Raji (cell line): ENCODE measurements around the gene RAB4A.

Experiments used
- POLR2A ChIP-seq: IDR thresholded peaks from 2 replicates; pipeline ENCODE4 v1.6.1; 2011; ENCODE audit warnings: low read depth, low read length, control low read depth; ENCODE audit not compliant: insufficient read depth

Gene RAB4A

DNA sequence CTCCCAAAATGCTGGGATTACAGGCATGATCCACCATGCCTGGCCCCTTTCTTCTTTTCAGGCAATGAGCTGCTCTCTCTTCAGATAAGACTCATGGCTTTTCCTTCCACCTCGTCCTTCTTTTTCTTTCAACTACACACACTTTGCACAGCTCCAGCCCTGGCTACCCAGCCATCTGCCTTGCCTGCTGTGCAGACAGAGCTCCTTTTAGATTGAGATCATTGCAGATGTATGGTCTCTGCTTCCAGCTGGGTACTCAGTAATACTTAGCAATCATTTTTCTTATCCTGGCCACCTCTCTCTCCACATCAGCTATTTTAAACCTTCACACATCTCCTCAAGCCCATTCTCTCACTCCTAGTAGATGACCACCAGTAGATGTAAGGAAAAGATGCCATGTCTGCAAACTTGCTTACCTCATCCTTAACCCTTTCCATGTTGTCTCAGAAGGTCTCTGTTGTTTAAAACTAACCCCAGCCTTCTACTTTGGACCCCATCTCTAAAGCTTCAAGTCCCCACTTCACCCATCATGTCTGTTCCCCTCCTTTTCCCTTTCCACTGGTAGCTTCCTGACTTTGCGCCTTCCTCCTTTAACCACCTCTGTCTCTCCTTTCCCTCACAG is 7.3 kb downstream of the RAB4A start:
- TF ChIP-seq POLR2A = no peak

DNA sequence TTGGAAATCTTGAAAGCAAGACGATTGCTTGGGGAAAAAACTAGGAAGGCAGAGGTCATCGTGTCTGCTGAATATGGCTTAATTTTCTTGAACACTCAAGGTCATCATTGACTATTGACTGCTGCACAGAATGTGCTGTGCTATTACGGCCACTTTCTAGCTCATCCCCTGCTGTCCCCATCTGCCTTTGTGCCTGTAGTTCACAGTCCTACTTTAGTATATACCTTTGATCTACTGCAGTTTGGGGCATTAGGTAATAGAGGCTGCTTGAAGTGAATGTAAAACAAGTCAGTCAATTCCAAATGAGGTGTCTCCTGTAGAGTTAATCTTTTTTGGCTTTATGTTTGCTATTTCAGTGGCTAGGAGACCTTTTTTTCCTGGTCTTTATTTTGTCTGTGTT is 8.3 kb downstream of the RAB4A start:
- no peak for TF ChIP-seq POLR2A

DNA sequence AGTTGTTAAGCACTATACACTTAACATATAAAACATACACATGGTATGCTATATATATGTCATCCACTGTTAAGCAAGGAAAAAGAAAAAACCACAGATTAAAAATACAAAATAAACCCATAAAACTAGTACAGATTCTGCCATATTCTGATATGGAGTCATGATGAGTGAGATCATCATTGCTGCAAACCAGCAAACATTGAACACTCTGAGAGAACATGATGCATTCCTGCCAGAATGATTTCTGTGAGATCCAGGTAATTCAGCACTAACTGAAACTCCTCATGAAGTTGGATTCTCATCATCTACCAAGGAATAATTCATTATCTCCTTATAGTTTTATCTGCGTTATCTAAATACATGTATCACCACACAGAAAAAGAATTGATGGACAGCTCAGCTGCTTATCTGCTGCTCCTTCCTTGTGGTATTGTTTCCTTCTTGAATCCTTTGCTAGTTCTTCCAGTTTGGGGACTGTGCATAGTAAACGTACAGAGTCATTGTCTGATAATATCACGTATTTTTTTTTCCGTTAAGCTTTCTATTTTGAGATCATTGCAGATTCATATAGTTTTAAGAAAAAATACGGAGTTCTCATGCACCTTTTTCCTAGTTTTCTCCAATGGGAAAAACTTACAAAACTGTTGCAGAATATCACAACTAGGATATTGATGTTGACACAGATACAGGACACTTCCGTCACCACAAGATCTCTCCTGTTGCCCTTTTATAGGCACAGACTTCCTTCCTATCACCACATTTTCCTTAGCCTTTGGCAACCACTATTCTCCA is 9.3 kb downstream of the RAB4A start:
- TF ChIP-seq POLR2A = no peak

DNA sequence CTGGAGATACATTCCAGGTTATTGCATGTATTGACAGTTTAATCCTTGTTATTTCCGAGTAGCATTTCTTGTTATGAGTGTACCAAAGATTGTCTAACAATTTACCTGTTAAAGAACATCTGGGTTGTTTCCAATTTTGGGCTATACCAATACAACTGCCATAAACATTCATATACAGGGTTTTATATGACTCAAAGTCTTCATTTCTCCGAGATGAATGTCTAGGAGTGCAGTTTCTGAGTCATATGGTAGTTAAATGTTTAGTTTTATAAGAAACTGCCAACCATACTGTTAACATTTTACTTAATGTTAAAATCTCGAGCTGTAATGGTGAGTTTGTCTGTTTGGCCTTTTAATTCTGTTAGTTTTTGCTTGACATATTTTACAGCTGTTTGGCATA is 10.0 kb downstream of the RAB4A start:
- TF ChIP-seq POLR2A = no peak

DNA sequence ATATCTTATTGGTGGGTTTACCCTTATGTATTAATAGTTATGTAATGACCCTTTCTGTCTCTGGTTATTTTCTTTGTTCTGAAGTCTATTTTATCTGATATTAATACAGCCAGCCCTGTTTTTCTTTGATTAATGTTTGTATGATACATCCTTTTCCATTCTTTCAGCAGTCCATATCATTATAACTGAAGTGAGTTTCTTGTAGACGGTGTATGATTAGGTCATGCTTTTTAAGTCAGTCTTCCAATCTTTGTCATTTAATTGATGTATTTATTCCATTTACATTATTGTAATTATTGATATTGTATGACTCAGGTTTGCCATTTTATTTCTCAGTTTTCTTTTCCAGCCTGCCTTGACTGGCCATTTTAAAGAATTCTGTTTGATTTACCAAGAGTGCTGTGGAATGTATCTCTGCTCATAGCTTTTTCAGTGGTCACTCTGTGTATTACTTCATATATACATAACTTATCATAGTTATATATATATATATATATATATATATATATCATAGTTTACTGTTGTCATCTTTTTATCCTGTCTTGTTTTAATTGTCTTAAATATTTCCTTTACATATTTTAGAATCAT is 10.5 kb downstream of the RAB4A start:
- no peak for TF ChIP-seq POLR2A

DNA sequence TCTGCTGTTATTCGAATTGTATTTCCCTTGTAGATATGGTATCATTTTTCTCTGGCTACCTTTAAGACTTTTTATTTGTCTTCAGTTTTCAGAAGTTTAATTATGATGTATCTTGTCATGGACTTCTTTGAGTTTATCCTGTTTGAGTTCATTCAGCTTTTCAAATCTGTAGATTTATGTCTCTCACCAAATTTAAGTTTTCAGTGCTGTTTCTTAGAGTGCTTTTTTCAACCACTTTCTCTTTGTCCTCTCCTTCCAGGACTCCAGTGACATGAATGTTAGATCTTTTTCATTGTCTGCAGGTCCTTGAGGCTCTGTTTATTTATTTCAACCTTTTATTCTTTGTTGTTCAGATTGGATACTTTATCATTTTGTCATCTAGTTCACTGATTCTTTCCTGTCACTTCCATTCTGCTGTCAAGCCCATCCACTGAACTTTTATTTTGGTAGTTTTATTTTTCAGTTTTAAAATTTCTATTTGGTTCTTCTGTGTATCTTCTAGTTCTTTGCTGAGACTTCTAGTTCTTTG is 11.4 kb downstream of the RAB4A start:
- TF ChIP-seq POLR2A = no peak

DNA sequence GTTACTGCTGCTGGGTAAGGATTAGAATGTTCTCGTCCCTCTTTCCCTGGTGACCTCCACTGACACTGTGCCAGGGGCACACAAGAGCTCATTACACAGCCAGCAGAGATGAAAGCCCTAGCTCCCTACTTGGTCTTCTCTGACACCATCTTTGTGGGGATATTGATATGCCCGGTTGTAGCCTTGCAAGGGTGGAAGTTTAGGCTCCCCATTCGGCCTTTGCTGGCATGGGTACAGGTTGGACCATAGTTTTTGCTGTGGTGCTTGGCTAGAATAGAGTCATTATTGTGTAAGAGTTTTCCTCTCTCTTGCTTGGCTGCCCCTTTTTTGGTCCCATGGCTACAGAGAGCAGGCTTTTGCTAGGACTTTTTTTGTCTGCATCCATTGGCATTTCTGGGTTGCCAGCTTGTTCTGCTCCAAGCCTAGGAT is 12.3 kb downstream of the RAB4A start:
- no peak for TF ChIP-seq POLR2A

DNA sequence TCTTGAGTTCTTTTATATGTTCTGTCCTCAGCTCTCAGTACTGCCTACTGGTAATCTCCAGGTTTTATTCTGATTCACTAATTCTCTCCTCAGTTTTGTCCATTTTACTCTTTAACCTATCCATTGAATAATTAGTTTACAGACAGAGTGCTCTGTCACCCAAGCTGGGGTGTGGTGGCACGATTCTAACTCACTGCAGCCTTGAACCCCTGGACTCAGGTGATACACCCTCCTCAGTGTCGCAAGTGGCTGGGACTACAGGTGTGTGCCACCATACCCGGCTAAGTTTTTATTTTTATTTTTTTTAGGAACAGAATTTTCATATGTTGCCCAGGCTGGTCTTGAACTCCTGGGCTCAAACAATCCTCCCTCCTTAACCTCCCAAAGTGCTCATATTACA is 14.0 kb downstream of the RAB4A start:
- no peak for TF ChIP-seq POLR2A

DNA sequence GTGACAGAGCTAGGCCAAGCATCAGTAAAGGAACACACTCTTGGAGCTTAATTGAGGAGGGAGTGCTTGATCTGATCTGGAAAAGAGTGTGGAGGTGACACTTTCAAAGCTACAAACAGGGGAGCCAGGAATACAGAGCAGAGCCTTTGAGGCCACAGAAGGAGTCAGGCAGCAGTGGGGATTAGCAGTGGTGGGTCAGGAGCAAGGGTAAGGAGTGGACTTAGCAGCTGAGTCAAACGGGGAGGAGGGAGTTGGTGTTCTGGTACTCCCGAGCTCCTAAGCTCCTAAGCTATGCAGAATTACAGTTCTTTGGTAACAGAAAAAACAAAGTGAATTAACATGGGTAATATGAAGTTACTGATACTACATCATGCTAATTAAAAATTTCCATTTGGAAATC is 14.5 kb downstream of the RAB4A start:
- TF ChIP-seq POLR2A = no peak

DNA sequence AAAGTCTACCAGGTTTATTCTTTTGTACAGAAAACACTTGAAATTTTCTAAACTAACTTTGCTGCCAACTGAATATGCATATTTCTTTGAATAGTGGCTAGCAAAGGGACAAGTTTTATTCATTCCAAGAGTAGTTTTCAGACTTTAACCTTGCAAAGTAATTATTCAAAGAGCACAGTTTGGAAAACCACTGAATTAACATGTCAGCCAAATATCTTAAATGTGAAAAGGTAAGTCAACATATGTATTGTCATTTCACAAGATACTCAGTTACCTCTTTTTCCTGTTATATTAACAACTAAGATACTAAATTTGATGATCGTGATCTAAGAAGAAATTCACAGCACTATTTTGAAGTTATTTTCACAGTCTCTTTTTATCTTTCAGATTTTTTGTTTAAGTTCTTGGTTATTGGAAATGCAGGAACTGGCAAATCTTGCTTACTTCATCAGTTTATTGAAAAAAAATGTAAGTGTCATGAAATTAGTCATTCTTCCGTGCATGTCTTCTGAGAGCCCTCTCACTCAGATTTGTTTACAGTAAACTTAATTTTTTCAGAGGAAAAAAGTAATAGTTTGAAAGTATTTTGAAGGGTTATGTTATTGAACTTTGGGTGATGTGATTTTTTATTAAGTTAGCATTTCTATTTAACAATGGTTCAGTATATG is 15.3 kb downstream of the RAB4A start:
- TF ChIP-seq POLR2A = no peak

DNA sequence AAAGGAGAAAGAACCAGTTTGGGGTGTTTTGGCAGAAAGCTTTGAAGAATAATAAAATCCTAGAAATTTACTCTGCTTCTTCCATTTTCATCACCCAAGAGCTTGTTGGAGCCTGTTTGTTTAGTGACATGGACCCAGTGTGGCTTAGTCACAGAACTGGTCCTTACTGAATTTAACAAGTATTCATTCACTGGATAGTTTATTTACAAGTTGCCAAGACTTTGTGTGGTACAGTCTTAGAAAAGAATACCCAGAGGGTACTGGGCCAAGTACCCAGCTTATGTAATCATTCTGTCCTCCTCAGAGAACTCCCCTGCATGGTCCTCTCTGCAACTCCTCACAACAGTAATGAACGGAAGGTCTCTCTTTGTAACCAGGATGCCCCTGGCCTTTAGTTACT is 16.4 kb downstream of the RAB4A start:
- TF ChIP-seq POLR2A = no peak

DNA sequence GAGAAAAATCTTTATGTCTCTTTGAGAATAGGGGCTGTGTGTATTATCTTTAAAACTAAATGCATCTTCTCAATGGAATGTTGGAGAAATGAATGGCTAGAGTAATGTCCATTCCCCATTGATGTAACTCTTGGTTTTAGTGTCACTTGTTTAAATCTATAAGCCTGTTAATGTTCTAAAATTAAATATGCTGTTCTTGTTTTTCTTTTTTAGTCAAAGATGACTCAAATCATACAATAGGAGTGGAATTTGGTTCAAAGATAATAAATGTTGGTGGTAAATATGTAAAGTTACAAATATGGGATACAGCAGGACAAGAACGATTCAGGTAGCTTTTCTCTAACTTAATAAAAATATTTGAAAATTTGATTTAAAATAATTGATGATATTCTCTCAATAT is 17.6 kb downstream of the RAB4A start:
- no peak for TF ChIP-seq POLR2A

DNA sequence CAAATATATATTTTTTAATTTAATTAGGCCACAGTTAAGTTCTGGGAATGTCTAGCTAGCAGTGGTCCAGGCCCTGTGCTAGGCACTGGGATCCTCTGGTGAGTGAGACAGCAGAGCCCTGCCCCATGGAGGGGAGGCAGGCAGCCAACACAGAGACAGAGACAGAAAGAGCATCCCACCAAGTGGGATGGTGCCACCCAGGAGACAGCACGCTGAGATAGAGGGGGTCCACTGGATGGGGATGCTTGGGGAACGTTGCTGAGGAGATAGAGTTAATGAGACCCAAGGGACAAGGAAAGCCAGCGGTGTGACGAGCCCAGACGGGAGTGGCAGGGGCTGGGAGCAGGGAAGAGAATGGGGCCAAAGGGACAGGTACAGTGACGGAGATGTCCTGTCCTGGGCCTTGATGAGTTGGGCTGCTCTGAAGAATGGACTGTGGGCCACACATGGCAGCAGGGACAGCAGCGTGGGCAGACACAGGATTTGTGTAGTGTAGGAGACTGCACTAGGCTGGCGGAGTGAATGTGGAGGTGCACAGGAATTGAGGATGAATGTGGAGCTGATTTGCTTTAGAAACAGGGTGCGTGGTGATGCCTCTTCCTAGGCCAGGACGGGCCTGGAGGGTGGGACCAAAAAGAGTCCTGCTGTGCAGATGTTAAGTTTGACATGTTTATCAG is 22.8 kb downstream of the RAB4A start:
- no peak for TF ChIP-seq POLR2A

DNA sequence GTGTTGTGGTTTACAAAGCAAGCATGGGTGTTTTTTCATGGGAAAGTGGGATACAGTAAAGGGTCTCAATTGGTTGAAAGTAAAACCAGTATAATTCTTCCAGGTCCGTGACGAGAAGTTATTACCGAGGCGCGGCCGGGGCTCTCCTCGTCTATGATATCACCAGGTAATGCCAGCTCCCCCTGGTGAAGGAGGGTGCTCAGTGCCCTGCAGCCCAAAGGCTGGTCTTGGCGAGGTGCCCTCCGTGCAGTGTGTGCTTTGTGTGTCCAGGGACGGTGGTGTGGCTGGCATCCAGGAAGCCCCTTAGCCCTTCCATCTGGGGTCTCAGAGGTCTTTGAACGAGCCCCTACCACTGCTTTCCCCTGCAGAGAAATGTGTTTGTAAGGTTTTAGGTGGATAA is 24.8 kb downstream of the RAB4A start:
- TF ChIP-seq POLR2A = no peak

DNA sequence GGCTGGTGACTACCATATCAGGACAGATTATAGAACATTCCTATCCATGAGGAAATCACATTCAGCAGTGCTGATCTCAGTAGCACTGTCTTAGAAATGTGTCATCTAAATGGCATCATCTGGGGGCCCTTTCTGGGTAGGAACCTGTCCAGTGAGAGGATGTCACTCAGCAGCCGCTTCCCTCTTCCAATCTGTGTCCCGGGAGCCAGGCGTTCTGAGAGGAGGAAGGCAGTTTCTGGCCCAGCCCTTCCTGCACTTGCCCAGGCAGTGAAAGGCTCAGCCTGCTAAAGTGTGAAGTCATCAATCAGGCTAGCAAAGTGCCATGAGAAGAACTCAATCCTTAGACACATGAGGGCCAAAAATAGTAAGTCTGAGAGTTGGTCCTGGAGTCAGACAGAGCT is 25.6 kb downstream of the RAB4A start:
- TF ChIP-seq POLR2A = no peak
